Activated T-cell treated with anti-CD3 and anti-CD28 coated beads for 4 hours (primary cell): ENCODE measurements around the gene CHRNA4.

Source experiments
- DNase-seq: peaks from one replicate; pipeline ENCODE4 v3.0.0-alpha.2; 2020

CHRNA4 gene

DNA sequence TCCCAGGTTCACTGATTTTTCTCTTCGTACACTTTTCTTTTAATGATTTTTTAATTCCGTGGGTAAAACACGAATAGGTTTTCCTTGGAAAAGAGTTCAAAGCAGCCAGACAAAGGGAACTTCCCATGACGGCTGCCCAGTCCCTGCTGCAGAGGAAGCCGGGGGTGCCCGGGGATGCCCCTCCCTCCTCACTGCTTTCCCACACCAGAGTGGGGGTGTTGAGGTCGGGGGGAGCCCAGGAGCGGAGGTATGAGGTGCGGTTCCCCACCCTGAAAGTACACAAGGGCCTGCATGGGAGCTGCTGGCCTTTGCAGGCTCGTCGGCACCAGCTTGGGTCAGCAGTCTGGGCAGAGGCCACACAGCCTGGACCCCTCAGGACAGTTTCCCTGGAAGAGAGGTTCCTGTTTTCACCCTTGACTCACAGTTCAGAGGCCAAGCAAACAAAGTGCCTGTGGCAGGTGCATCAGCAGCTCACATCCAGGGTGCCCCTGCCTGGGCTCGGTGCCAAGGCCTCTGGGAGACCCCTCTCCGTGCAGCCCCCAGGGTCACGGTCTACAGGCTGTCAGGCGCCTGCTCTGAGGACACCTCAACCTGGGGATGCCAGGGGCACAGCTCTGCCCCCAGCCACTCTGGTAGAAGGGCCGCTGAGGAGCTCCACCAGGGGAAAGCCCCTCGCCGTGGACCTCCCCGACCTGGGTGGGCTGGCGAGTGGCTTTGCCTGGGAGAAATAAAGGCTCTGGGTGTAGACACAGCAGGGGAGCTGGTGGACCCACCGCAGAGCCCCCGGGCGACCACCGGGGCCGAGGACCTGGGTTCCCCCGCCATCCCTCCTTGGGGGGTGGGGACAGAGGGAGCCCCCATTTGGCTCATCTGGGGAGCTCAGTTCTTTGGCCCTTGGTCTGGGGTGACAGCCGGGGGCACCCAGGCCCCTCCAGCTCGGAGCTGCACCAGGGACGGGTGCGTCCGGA, 15.4 kb upstream of the CHRNA4 start:
- no peak for DNase-seq

DNA sequence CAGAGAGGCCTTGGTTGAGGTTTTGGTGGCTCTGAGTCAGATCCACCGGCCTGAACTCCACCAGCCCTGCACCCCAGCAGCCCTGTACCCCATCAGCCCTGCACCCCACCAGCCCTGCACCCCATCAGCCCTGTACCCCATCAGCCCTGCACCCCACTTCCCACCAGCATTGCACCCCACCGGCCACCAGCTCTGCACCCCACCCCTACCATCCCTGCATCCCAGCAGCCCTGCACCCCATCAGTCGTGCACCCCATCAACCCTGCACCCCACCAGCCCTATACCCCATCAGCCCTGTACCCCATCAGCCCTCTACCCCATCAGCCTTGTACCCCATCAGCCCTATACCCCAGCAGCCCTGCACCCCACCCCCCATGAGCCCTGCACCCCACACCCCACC, 14.3 kb upstream of the CHRNA4 start:
- no peak for DNase-seq

DNA sequence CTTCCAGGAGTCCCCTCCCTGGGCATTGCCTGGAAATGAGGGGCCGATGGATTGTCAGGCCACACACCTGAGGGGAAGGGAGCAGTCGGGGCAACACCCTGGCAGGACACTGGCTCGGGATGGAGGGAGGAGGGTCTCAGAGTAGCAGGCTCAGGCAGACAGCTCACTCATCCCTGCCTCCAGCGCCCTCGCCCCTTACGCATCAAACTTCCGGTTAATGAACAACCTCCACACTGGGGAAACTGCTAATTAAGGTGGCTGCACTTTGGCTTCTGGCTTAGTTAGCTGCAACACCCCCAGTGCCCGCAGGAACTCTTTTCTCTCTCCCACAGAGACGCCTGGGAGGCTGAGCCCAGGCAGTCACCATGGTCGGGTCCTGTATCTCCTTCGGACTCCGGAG, 13.4 kb upstream of the CHRNA4 start:
- DNase-seq = no peak

DNA sequence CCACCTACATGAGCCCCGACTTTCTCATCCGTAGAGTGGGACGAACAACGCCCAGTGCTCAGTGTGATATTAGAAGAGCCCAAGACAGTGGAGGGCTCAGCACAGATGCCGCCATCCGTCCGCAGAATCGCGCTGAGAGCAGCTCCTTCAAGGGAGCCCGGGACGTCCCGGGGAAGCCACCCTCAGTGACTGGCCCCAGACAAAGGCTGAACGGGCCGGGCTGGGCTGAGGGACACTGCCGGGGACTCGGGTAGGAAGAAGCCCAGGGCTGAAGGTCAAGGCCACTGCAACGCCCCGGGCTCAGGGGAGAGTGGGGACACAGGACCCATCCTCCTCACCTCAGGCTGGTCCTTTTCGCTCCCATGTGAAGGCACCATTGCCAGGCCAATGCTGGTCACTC, 12.8 kb upstream of the CHRNA4 start:
- DNase-seq = no peak

DNA sequence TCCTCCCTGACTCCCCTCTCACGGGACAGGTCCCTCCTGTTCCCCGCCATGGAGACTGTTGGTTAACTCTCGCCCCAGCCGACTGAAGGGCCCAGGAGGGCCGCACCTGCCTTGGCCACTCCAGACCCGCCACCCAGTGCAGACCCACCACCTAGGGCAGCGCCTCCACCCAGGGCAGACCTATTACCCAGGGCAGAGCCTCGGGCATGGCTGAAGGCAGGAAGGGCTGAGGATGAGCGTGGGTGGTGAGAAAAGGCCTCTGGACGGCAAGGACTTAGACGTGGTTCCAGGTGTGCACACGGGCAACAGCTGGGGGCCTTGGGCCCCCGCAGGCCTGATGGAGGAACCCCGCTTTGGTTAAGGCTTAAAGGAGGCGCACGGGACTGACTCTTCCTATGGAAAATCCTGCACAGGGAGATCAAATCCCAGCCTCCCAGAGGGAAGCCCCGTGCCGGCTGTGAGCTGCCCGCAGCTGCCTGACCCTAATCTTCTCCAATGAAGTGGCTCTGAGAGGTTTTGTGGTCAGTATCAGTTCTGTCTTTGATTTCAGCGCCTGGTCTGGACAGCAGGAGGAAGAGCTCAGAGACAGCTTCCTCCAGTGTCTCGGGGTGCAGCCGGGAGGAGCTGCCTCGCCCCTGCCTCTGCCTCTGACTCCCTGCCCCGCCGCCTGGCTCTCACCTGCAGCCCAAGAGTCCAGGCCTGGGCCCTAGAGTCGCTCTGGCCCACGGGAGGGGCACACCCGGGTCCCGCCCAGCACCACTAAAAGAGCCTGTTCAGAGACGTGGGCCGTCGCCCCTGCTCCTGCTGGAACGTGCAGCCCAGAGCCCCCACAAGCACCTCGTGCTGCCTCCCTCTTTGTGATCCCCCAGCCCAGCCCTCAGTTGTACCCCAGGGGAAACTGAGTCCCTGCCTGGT, 12.1 kb upstream of the CHRNA4 start:
- DNase-seq = no peak

DNA sequence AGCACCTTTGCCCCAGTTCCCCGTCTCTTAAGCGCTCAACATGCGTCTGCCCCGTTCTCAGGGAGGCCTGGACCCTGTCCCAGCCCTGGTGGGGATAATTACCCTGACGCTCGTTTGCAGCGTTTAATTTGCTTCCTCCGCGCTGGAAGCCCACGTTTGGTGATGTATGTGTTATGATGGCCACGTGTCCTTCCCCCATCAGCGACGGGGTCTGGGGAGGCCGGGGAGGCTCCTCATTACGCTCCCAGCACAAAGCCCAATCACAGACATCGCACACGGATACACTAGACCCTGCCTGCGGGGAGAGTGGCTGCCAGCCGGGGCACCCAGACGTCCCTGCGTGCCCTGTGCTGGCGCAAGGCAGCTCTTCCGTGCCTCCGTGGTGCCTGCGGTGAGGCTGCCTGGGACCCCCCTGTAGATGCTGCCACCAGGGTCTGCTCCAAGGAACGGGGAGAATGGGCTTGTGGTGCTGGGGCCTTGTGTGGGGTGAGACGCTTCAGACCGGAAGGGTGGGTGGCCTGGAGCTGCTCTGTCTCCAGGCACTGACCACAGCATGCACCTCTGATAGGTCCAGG, 10.2 kb upstream of the CHRNA4 start:
- DNase-seq = no peak

DNA sequence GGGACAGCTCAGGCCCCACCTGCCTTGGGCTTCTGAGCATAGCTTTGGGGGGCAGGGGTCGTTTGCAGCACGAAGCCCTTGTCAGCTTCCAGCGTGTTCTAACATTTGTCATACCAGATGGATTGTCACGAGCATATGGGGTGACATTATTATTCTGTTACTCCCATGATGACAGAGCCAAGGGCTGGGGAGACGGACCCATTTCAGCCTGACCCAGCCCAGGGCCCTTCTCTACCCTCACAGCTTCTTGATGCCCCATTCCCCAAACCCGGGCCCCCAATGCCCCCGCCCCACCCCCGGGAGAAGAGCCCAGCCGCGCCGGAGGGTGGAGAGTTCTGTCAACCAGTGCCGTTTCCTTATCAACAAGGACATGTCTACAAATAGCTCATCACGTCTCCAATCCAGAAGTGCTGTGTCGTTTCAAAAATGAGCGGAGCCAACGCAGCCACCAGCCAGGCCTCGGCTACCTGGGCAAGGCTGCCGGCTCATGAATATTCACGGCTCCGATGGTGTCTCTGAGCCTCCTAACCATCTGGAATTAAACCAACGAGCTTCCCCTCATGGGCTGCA, 9.6 kb upstream of the CHRNA4 start:
- DNase-seq = no peak

DNA sequence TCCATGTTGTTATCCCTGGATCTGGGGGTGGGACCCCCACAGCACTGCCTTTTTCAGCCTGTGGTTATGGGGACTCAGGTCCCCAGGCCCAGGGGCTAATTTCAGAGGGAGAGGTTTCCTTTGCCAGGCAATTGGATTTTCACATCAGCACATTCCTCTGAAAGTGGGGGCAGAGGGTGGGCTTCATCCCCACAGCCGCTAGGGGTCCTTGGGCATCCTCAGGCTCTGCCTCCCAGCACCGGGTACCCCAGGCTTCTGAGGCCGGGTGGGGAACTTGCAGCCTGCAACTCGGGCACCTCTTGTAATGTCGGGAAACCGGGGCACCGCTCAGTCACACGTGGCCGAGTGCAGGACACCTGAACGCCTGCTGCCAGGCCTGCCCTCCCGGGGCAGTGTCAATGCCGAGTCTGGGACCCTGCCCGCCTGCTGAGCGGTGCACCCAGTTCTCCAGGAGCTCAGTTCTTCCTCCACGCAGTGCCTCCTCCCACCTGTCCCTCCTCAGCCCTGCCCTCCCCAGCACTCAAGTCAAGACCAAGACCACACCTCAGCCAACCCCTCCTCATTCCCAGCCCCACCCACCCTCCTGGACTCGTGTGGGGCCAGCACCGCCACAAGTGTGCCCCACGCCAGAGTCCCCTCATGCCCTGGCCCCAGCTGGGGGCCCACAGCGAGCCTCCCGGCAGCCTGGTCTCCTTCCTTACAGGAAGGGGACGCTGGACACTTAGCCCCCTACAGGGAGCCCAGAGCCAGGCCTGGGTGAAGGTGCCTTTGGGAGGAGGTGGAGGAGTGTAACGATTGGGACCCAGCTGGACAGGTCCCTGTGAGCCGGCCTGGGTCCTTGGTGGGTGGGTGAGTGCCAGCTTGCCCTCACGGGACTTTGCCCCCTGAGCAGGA, 8.8 kb upstream of the CHRNA4 start:
- DNase-seq = no peak

DNA sequence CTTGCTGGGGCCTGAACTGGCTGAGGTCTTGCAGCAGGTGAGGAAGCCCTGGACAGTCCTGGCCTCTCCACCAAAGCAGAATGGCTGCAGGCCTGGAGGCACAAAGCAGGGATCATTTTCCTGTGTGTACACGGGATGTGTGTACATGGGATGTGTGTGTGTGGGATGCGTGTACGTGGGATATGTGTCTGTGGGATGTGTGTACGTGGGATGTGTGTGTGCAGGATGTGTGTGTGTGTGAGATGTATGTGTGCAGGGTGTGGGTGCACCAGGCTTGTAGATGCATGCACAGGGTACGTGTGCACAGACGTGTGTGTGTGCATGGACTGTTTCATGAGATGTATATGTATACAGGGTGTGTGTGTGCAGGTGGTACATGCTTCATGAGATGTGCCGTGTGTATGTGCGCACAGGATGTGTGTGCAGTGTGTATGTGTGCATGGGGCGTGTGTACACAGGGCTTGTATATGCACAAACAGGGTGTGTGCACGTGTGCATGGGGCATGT, 7.9 kb upstream of the CHRNA4 start:
- no peak for DNase-seq

DNA sequence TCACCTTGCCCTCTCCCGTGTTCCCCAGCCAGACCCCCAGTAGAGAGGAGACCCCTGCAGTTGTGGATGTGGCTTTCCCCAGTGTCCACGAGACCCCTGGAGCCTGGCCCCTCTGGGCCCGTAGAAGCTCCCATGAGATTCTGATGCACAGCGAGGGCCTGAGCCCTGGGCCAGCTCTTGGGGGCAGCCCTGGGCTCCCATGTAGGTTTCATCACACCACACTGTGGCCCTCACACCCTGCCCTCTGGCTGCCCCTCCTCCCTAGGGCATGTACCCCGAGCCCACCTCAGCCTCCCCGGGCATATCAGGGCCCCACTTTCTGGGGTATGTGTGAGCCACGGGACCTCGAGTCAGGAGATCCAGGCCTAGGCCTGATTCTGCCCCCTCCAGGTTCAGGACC, 7.0 kb upstream of the CHRNA4 start:
- DNase-seq = no peak

DNA sequence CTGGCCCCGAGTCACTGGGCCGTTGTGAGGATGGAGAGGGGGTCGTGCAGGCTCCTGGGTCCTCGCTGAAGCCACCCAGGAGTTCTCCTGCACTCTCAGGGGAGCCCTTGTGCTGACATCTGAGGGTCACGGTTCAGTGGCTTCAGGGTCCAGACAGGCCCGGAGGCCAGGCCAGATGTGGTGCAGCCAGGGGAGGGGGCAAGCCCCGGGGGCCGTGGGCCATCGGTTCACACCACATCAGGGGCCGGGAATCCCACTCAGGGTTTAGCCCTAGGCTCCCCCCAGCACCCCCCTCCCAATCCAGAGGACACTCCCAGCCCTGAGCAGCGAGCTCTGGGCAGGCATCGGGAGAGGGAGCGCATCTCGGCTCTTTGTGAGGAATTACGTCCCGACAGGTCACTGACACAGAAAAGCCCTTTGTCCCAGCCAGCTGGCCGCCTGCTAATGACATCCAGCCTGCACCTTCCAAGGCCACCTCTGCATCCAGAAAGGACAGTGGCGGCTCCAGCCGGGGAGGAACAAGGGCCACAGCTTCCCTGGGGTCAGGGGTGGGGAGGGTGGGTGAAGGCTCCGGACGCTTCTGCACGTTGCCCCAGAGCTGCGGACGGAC, 6.4 kb upstream of the CHRNA4 start:
- DNase-seq = no peak

DNA sequence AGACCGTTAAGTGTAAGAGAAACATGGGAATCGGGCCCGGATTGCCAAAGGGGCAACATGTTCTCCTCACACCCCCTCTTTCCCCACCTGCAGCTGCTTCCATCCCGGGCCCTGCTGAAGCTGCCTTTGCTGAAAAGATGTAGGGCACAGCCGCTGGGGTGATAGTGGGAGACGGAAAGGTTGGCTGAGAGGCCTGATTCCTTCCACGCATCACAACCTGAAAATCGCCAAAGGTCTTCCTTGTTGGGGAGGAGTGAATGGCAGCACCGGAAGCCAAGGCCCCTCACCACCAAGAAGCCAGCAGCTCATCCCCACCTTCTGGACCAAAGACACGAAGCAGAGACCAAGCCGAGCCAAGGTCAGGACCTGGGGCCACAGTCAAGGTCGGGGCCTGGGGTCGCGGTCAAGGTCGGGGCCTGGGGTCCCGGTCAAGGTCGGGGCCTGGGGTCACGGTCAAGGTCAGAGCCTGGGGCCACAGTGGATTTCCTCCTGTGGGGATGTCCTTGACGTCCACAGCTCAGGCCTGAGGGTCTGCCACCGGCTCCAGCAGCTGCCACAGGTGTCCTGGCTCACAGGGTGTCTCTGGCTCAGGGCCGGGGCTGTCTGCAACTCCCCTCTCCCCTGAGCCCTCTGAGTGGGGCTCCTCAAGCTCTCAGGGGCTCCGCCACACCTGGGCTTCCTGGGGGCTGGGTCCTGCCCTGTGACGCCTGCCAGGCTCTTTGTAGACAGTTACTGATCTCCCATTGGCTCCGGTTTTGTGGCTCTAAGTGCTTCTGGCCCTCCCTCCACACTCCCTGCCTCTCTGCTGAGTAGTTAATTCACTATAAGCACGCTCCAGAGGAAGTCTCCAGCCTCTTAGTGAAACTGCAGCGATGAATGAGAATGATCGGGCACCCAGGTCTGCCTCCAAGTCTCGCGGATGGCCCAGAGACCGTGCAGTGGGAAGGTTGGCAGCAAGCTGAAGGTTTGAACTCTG, 5.5 kb upstream of the CHRNA4 start:
- no peak for DNase-seq

DNA sequence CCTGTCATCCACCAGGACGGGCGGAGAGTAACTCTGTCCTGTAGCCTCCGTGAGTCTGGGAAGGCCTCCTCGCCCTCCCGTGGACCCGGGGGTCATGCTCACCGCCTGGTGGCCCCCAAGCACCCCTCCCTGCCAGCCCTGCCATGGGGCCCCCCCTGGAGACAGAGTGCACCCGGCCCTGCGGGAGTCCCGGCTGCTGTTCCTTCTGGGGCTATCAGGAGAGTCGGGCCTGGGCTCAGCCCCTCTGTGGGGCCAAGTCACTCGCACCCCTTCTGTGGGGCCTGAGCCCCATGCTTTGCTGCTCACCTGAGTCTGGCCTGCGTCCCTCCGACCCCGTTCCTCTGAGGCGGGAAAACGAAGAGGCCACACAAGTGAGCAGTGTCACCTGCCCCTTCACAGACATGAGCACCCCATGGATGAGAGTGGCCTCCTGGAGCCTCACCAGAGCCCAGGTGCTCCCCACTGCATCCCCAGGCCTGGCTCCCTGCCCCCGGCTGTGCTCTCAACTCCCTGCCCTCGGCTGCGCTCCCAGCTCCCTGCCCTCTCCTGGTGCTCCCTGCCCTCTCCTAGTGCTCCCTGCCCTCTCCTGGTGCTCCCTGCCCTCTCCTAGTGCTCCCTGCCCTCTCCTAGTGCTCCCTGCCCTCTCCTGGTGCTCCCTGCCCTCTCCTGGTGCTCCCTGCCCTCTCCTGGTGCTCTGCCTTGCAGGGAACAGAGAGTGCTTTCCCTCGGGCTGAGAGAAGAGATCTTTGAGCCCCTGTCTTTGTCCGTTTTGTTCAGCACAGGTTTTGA, 4.6 kb upstream of the CHRNA4 start:
- no peak for DNase-seq

DNA sequence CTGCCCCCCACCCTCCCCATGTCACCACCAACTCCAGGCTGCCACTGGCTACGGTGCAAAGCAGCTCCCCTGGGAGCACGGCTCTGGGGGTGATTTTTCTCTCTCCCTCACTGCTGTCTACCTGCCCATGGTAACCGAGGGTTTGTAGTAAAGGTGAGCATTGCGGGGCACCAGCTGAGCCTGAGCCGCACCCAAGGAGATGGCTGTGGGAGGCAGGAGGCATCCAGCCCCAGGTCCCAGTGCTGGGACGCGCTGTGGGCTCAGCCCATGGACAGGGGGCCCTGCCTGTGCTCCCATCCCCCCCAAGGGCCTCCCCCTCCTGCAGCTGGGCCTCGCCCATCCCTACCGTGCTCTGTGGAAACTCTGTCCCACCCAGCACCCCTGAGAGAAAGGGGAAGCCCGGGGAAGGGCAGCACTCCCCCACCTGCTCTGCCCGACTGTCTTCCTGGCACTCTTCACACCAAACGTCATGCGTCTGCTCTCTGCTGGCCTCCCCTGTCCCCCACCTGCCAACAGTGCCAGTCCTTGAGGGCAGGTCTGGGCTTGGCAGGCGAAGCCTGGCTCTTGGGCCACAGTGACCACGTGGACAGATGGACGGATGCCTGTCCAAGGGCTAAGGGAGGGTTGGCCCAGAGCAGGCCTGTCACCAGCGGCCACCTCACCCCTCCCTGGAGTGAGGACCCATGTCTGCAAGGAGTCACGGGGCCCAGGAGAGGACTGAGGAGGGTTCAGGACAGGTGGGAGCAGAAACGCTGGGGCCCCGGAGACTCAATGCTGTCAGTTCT, 3.8 kb upstream of the CHRNA4 start:
- DNase-seq = no peak

DNA sequence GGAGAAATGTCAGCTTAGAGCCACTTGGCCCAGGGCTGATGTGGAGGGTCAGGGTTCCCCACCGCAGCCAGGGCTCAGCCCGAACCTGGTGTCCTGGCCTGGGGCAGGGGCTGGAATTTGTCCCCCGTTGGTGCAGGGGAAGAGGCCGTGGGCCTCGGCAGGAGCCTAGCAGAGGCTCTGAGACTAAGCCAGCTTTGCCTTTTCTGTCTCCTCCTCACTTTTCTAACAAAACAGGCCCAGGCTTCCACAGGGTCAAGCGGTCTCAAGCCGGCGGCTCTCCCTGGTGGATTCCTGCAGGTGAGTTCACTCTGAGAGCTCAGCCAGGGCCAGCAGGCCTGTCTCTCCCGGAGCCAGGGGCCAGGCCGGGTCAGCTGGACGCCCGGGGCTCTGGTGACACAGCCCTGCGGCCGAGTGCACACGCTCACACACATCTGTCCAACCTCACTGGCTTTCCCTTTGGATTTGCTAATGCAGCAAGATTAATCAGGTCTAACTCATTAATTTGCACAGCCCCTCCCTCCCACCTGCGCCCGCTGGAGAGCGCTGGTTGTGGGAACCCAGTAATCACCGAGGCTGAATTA, 2.9 kb upstream of the CHRNA4 start:
- DNase-seq = no peak

DNA sequence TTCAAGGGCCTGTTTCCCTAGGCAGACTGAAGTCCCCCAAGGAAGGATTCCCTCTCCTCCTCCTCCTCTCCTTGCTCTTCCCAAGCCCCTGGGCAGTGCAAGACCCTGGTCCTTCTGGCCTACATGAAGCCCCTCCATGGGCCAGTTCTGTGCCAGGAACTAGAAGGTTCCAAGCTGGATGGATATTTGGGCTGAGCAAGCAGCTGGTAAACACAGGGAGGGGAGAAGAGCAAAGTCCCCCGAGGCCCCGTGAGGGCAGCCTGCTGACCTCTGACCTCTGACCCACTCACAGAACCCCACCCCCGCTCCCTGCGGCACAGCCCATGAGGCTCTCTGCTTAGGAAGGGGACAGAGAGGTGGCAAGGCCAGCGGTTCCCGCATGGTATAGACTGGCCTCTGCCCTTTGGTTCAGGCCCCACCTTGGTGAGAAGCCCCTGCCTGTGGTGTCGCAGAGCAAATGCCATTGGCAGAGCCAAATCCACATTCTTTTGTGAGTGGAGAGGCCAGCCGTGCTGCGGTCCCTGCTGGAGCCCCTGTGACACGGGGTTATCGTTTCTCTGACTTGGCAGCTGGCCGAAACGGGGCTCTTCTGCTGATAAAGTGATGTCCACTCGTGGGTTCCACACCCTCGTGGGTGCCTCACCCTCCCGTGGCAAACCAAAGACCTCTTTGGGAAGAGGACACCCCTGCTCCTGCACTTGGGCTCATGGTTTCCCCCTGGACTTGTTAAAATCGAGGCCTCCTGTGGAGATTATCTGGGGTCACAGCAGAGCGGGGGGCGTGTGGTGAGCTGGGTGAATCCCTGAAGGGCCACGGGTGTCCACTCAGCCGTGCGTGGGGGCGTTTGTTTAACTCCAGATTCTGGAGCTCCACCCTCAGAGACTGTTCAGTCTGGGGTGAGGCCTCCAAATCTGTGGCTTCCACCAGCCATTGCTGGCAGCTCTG, 2.1 kb upstream of the CHRNA4 start:
- DNase-seq = no peak
